GM19240 (cell line): Measurements from ENCODE around the gene GPR78.

Experiments
- DNase-seq: peaks from one replicate; pipeline ENCODE4 v3.0.0; 2011; ENCODE audit warnings: low spot score; ENCODE audit not compliant: insufficient read length

The GPR78 gene

DNA sequence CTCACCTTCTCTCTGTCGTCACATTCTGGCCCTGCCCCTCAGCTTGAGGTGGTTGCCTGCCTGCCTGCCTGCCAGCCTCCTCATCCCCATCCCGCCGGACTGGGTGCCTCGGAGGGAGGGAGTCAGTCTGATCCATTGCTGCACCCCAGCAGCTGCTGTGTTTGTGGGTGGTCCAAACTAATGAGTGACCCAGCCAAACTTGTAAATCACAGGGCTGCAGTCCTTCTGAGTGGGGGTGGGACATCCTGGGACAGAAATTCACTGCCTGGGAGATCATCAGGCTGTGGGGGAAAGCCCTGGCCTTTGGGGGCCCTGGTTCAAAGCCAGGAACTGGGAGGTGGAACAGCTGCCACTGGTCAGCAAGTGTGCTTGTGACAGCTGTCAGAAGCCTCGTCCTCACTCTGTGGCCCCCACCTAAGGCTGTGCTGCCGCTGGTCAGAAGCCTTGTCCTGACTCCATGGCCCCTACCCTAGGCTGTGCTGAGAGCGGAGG is 5.6 kb downstream of the GPR78 start:
- no peak for DNase-seq

DNA sequence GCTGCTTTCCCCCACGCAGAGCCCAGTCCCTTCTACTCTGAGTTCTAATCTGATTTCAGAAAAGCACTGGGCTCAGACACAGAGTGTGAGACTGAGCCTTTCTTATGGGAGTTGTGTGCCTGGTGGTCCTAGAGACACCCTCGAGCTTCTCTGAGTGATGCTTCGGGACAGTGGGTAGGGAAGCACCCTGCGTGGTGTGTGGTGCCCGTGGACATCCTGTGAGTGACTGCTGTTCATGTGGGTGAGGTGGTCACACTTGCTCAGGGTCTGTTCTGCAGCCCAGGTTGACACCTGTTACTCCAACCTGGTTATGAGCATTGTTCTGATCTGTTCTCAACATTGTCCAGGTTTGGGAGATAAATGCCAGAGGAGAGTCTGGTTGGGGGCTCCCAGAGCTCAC is 6.1 kb downstream of the GPR78 start:
- no peak for DNase-seq

DNA sequence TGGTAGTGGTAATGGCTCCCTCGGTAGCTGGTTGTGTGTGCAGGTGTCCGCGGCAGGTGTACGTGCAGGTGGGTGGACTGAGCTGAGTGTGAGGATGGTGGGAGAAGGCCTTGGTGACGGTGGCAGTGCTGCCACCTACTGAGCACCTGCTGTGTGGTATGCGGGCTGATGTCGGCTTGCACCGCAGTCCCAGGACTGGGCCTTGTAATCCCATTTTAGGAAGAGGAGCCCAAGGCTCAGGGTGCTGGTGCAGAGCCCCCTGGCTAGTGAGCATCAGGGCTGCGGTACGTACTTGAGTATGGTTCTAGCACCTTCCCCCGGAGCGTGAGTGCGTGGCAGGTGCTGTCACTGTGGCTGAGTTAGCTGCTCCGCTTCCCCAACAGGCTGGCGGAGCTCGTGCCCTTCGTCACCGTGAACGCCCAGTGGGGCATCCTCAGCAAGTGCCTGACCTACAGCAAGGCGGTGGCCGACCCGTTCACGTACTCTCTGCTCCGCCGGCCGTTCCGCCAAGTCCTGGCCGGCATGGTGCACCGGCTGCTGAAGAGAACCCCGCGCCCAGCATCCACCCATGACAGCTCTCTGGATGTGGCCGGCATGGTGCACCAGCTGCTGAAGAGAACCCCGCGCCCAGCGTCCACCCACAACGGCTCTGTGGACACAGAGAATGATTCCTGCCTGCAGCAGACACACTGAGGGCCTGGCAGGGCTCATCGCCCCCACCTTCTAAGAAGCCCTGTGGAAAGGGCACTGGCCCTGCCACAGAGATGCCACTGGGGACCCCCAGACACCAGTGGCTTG is 6.7 kb downstream of the GPR78 start:
- DNase-seq, result no peak

DNA sequence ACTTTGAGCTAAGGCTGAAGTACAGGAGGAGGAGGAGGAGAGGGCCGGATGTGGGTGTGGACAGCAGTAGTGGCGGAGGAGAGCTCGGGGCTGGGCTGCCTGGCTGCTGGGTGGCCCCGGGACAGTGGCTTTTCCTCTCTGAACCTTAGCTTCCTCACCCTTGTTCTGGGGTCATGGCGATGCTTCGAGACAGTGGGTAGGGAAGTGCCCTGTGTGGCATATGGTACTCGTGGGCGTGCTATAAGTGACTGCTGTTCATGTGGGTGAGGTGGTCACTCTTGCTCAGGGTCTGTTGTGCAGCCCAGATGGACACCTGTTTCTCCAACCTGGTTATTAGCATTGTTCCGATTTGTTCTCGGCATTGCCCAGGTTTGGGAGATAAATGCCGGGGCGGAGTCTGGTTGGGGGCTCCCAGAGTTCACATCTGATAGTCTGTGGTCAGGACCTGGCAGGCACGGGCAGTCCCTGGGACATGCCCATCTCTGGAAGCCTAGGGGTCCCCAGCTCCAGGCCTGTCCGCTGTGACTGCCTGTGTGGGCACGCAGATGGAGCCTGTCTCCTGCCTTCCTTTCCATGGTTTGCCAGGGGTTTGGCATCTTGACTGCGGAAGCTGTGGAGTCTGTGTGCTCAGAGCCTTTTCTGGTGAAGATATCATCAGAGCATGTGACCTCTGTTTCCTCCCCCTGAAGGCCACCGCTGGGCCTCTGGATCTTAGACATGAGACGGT is 7.4 kb downstream of the GPR78 start:
- DNase-seq, result no peak

DNA sequence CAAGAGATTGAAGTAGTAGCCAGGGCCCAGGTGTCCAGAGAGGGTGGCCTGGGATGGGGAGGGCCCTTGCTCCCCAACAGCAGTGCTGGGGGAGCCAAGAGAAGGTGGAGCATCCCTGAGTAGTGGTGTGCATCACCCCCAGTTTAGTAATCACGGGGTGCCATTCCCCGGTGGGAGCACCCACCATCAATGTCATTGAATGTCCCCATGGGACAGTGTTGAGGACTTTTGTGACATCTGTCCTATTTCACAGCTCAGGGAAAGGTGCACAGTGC is 7.9 kb downstream of the GPR78 start:
- no peak for DNase-seq

DNA sequence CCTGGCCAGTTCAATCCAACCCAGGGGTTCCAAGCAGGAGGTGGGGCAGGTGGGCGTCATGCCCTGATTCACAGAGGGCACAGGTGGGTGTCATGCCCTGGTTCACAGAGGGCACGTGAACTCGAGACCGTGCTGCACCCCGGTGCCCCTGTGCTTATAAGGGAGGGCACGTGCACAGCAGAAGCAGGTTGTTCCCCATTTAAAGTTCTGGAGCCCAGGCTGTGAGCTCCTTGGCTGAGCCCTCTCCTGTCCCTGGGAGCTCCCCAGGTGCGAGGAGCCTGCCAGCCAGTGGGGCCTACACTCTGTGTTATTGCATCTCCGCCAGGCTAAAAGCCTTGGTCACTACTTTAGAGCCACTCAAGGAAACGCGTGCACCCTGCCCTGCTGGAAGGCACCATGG is 9.1 kb downstream of the GPR78 start:
- no peak for DNase-seq

DNA sequence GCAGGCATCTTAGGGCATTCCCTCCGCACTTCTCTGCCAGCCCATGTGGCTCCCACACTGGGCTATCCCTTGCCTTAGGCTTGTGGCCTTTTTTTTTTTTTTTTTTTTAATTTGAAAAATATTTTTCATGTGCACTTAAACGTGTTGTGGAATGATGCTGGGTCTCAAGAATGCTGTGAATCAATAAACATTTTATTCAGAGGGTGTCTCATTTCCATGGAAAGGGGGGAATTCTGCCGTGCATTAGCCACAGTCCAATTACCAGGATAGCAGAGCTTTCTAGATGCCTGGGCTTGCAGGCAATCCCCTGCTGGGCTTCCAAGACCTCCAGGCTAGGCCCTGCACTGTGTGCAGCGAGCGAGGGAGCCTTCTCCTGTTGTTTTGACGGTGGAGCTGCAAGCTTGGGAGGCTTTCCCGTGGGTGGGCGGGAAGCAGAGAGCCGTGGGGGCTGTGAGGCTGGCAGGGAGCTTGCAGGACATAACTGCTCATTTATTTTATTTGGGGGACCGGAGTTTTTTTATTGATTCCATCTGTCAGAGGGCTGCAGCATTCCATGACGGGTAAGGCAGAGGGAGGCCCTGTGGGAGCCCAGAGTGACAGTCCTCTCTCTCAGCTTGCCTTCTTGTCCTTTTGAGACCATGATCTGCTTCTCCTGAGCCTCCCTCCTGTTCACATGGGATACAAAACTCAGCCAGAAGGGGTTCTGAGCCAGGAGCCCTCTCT is 9.8 kb downstream of the GPR78 start:
- no peak for DNase-seq

DNA sequence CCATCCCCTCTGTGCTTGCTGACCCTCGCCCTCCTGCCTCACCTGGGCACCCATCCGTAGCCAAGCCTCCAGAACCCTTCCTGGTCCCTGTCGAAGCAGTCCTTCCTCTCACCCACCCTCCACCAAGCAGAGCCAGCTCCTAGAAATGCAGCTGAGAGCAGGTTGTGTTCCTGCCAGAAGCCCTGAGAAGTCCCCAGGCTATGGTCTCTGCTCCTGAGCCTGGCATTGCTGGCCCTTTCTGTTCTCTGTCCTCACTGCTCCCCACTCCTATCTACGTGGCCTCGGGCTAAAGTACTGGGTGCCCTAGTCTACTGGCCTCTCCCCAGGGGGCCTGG is 10.3 kb downstream of the GPR78 start:
- DNase-seq, result no peak

DNA sequence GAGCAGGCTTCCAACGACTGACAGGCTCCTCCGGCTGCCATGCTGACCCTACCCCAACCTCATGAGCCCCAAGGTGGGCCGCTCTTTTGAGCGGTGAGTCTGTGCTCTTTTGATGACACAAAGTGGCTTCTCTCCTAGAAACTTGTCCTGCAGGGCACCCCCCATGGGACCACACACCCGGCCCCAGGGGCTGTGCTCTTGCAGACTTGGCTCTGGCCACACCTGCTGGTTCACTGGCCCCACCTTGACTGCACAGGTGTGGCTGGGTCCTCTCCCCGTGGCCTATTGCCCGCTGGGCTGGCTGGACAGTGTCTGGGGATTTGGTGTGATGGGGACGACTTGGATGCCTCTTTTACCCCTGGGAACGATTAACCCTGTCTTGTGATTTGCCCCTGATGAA is 10.9 kb downstream of the GPR78 start:
- DNase-seq, result no peak

DNA sequence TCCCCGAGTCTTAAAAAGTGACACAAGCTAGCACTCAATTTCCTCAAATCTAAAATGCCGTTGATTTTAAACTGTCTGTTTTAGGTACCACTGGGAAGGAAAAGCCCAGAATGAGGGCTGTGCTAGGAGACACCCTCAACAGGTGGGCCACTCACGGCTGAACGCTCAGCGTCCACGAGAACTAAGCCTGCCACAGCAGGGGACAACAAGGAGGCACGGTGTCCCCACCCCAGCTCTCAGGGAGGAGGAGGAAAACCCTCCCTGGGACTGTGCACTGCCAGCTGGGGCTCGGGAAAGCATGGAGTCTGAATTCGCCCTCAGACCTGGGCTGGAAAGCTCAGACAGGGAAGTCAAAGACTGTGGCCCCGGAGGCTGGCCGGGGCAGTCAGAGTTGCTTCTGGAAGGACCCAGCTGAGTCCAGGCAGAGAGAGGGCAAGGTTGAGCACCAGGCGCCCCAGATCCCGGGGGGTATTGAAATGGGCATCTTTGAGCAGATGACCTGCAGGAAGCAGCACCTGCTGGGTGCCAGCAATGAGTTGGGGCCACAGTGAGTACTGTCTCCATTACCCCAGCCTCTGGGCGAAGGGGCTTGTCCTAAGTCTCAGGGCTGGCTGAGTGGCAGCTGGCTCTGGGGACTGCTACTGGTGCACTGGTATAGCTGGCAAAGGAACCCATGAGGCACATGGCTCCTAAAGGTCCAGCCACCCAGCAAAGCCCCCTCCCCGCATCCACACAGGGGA is 11.6 kb downstream of the GPR78 start:
- no peak for DNase-seq

DNA sequence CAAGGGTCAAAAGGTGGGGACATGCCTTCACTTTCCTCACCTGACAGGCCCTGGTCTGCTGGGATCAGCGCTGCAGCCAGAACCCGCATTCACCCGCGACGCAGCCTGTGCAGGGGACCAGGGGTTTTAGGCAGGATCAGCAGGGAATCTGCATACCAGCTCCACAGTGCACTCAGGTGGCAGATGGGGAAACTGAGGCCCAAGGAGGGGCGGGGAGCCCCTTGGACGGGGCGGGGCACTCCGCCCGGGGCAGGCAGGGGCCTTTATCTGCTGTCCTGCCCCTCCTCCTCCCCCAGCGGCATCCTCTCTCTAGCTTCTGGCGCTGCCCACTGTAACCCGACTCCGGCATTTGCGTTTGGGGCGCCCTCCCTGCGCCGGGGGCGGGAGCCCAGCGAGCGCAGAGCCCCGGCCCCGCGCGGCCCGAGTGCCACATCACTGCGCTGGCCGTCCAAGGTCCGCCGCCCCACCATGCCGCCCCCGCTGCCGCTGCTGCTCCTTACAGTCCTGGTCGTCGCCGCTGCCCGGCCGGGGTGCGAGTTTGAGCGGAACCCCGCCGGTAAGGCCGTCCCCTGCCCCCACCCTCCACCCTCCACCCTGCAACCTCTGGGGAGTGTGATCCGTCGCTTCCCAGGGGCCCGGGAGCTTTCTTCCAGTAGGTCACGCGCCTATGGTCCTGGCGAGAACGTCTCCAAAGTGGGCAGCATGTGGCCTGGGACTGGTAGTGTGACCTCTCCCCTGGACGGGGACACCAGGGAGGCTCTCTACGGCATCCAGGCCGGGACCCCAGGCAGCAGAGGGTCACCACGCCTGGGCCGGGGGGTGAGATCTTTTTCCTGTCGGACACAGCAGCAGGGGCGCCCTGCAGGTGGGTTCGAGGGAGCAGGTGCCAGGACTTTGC is 12.4 kb downstream of the GPR78 start, which contains the start of gene CPZ:
Gene CPZ, plus strand, starts transcription at position 400 of the 898 bp plus-strand sequence. Its CDS starts 69 bp downstream, at position 469.
- DNase-seq, result no peak

DNA sequence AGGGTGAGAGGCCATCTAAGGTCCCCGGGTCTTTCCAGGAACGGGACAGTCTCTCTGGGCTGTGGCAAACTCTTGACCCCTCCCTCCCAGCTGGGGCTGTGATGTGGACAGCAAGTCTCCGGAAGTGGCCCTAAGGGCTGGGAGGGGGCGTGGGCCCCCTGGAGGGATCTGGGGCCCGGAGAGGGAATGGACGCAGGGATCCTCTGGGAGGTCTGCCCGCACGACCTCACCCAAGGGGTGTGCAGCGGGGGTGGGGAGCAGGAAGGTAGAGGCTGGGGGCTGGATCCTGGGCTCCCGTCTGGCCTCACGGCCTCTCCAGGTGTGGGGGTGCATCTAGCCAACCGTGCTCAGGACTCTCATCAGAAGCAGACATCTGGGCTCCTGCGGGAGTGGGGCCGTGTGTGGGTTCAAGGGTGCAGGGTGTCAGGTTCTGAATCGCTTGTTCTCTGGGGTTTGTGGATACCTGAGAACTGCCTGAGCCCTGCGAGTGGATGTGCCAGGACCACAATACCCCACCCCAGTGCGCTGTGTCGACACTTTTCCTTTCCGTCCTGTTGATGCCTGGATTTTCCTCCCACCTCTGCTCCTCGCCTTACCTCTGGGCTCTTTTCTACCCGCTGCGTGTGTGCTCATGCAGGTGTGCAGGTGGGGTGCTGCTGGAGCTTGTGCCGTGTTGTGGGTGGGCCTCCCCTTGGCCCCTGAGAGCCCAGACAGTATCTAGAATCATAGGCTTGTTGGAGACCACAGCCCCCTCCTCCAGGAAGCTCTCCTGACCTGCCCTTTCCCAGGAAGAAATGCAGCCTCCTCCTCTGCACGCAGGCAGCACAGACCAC is 13.3 kb downstream of the GPR78 start:
- DNase-seq, result no peak

DNA sequence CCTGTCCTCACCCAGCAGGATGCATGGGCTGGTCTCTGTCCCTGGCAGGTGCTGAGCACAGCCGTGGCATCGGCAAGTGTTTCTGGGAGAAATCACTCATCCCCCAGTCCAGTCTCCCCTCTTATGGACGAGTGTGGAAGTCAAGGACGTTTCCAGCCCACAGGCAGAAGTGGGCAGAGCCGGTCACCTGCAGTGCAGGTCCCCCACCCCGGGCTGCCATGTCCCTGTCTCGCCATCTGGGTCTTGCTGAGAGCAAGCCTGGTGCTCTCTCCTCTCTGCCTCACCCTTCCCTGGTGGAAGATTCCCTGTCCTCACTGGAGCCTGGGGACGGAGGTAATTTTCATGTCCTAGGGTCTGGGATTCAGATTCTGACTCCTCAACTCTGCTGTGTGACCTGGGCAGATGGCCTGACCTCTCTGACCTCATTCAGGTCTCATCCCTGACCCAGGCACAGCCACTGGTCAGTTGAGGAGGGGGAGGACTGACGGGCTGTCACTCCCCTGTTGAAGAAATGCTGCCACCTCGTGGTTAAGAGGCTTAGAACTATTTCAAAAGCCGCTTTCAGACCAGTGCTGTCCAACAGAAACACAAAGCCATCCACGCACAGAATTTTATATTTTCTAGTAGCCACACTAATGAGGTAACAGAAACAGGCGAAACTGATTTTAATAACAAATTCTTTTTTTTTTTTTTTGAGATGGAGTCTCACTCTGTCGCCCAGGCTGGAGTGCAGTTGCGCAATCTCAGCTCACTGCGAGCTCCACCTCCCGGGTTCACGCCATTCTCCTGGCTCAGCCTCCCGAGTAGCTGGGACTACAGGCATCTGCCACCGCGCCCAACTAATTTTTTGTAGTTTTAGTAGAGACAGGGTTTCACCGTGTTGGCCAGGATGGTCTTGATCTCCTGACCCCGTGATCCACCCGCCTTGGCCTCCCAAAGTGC is 14.2 kb downstream of the GPR78 start:
- peak; percentile 81 for DNase-seq

DNA sequence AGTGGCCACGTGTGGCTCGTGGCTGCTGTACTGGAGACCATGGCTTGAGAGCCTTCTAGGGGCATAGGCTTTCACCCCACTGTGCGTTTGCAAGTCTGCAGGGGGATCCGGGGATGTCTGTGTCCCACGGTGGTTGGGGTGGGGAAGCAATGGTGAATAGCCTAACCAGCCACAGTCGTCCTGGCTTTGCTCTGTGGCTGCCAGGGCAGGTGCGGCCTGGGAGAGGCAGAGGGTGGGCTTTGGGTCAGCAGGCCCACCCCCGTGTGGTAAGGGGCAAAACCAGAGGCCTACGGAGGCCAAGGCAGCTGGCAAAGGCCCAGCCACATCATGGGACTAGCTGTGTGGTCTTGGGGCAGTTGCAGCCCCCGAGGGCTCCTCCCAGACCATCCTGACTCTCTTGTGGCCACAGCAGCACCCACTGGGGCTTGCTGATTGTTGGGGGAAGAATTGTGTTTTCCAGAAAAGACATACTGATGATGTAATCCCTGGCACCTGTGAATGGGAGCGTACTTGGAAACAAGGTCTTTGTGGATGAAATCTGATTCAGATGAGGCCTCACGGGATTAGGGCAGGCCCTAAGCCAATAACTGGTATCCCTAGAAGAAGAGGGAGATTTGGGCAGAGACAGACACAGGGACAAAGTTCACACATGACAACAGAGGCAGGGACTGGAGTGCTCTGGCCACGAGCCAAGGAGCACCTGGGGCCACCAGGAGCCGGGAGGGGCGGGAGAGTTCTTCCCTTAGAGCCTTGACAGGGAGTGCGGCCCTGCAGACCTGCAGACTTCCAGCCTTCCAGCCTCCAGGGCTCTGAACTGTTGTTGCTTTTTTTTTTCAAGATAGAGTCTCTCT is 15.3 kb downstream of the GPR78 start:
- no peak for DNase-seq

DNA sequence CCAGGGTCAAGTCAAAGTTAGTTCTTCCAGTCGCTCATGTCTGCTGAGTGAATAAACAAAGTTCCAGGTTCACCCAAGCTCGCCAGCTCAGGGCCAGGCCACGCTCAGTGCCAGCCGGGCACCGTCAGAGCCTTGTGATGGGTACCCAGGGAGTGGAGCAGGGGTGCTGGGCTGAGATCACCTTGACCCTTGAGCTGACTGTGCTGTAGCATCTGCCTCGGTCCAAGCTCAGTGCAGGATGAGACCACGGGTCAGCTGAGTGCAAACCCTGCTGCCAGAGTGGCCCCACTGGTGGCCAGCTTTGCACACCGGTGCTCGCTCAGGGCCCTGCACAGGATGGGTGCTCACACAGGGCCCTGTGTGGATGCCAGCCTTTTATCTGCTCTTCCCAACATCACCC is 16.7 kb downstream of the GPR78 start:
- DNase-seq, result no peak

DNA sequence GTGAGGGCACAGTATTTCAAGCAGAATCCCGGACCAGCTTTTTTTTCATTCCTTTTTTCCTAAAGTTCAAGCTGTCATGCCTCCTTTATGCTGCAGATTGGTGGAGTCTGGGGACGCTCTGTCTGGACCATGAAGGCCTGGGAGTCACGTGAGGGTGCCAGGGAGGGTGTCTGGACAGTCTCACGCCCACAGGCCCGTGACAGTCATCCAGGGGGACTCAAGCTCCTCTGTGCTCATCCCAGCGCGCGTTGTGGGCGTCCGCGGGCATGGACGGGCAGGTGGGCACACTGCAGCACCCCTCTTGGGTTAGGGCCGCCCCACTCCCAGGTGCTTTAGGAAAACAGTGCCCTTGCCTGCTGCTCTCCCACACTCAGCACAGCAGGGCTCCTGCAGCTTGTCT is 17.1 kb downstream of the GPR78 start:
- DNase-seq, result no peak

DNA sequence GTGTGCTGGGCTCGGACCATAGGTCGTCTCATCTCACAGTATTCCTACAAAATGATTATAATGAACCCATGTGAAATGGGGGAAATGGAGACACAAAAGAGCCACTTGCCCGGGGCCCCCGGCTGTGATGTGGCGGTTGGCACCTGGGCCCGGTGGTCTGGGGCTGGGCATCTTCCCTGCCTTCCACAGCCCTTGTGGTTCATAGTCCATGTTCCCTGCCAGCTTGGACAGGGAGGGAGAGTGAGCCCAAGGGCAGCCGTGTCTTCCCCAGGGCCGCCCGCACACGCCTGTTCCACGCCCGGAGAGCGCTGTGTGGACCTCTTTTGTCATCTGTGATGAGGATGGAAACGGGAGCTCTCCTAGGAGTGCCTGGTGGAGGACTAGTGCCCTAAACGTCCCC is 17.6 kb downstream of the GPR78 start:
- no peak for DNase-seq
